ENCODE results near the gene SATL1. TPM values are rescaled to one million over a fixed set of nuclear protein-coding genes. Genes with fewer than 3 reads are reported as not detected.

Gene SATL1
- total and polyA plus RNA-seq, 2 donors from 2014 or later = 0.22 TPM; not detected in 1

DNA sequence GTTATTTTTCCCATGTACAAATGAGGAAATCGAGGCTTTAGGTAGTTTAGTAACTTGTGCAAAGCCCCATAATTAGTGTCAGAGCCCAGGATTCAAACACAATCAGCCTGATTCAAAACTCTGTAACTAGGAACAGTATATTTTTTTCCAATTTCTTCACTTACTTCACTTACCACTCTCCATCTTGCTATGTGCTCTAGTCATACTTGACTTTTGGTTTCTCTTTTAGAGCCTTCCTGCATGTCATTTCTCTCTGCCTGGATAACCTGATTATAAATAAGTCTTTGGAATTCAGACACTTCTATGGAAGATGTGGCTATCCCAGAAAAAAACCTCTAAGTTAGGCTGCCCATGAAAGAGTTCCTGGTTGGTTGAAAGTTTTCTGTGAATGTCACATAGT, 22.2 kb downstream of the SATL1 start:
- H3K9me3 ChIP-seq (ENCODE audit: control insufficient read depth in 2 of 3, insufficient read depth in 1 of 3, low read length in 3 of 3) = no peaks in the 10 kb centered on the region
- H3K27me3 ChIP-seq (ENCODE audit: control insufficient read depth, insufficient read depth, low read length) = no peaks in the 10 kb centered on the region
- H3K9ac ChIP-seq (ENCODE audit: low read length in 3 of 3) = no peak overlapping the region
- no peaks in the 10 kb centered on the region for H3K4me1 ChIP-seq (ENCODE audit: control insufficient read depth in 2 of 3, insufficient read depth in 2 of 3, low read depth in 1 of 3, low read length in 3 of 3)
- no peak overlapping the region for H3K4me3 ChIP-seq (ENCODE audit: low read length in 3 of 3)
- DNase-seq (no peak), FAIRE-seq (no peak)
- H3K36me3 ChIP-seq (ENCODE audit: control insufficient read depth in 2 of 3, insufficient read depth in 3 of 3, low read length in 3 of 3) = no peaks in the 10 kb centered on the region
- no peak for TF ChIP-seq CTCF (IDR thresholded peaks at IDR 0.05; ENCODE audit: borderline replicate concordance, extremely low read depth, insufficient read depth)
- no peak overlapping the region for H3K27ac ChIP-seq (ENCODE audit: low read depth in 2 of 2, low read length in 2 of 2)
- intact Hi-C loops (cut with DNase I) = no loop called here

DNA sequence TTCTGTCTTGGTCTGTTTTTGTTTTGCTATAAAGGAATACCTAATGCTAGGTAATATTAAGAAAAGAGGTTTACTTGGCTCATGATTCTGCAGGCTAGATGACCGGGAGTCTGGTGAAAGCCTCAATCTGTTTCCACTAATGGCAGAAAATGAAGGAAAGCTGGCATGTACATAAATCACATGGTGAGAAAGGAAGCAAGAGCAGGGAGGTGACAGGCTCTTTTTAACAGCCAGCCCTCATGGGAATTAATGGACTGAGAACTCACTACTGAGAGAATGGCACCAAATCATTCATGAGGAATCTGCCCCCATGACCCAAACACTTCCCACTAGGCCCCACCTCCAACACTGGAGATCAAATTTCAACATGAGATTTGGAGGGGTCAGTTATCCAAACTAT, 27.6 kb downstream of the SATL1 start:
- H3K27ac ChIP-seq (ENCODE audit: low read depth in 2 of 2, low read length in 2 of 2) = no peak overlapping the region
- H3K9me3 ChIP-seq (ENCODE audit: control insufficient read depth in 2 of 3, insufficient read depth in 1 of 3, low read length in 3 of 3) = no peaks in the 10 kb centered on the region
- no peaks in the 10 kb centered on the region for H3K27me3 ChIP-seq (ENCODE audit: control insufficient read depth, insufficient read depth, low read length)
- H3K36me3 ChIP-seq (ENCODE audit: control insufficient read depth in 2 of 3, insufficient read depth in 3 of 3, low read length in 3 of 3) = no peaks in the 10 kb centered on the region
- DNase-seq = peak in 3 of 5 donors; percentile 15 to 61 (median 53)
- intact Hi-C loops (cut with DNase I) = no loop called here
- no peak overlapping the region for H3K4me3 ChIP-seq (ENCODE audit: low read length in 3 of 3)
- H3K4me1 ChIP-seq (ENCODE audit: control insufficient read depth in 2 of 3, insufficient read depth in 2 of 3, low read depth in 1 of 3, low read length in 3 of 3) = no peaks in the 10 kb centered on the region
- no peak overlapping the region for H3K9ac ChIP-seq (ENCODE audit: low read length in 3 of 3)
- TF ChIP-seq CTCF (IDR thresholded peaks at IDR 0.05; ENCODE audit: borderline replicate concordance, extremely low read depth, insufficient read depth) = no peak
- FAIRE-seq = no peak

DNA sequence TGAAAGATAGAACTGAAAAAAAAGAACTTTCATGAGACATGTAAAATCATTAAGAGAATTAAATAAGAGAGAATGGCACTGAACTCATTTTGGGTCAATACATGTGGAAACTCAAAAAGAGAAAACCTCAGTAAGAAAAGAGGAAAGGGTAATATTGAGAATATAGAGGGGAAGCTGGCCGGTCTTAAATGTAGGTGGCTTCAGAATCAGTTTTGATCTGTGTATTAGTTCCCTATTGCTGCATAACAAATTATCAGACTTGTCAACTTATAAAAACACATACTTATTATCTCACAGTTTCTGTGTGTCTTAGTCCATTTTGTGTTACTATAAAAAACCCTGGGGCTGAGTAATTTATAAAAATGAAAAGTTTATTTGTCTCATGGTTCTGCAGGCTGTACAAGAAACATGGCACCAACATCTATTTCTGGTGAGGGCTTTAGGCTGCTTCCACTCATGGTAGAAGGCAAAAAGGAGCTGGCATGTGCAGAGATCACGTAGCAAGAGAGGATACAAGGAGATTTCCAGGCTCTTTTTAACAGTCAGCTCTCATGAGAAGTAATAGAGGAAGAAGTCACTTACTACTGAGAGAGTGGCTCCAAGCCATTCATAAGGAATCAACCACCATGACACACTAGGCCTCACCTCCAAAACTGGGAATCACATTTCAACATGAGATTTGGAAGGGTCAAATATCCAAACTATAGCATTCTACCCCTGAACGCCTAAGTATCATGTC, 29.6 kb downstream of the SATL1 start:
- Histone ChIP-seq H3K36me3 (ENCODE audit: control insufficient read depth in 2 of 3, insufficient read depth in 3 of 3, low read length in 3 of 3) (no peaks in the 10 kb centered on the region), H3K9ac (ENCODE audit: low read length in 3 of 3) (no peak overlapping the region), H3K4me1 (ENCODE audit: control insufficient read depth in 2 of 3, insufficient read depth in 2 of 3, low read depth in 1 of 3, low read length in 3 of 3) (no peaks in the 10 kb centered on the region), H3K9me3 (ENCODE audit: control insufficient read depth in 2 of 3, insufficient read depth in 1 of 3, low read length in 3 of 3) (no peaks in the 10 kb centered on the region), H3K4me3 (ENCODE audit: low read length in 3 of 3) (no peak overlapping the region), H3K27ac (ENCODE audit: low read depth in 2 of 2, low read length in 2 of 2) (no peak overlapping the region), H3K27me3 (ENCODE audit: control insufficient read depth, insufficient read depth, low read length) (no peaks in the 10 kb centered on the region)
- no peak for FAIRE-seq
- TF ChIP-seq CTCF (IDR thresholded peaks at IDR 0.05; ENCODE audit: borderline replicate concordance, extremely low read depth, insufficient read depth) = no peak
- intact Hi-C loops (cut with DNase I) = no loop called here
- DNase-seq = no peak
